Cardiac fibroblast (primary cell): ENCODE results near the gene C1orf115.

Experiments used
- DNase-seq, 2 donors: peaks; one replicate each; pipeline versions ENCODE4 v3.0.0 to v3.0.0-alpha.2; 2010; ENCODE audit warnings: low read depth in 2 of 2
- H3K4me3 ChIP-seq, 2 donors: replicated peaks in 1 of 2; 1 replicate in 1 of 2; 2 replicates in 1 of 2; pipeline ENCODE4 v1.5.1; 2011; ENCODE audit warnings: low read depth in 2 of 2, low read length in 2 of 2, mild to moderate bottlenecking in 2 of 2, moderate library complexity in 1 of 2
- TF ChIP-seq, protein P1 (sequence below): IDR thresholded peaks from one replicate; pipeline ENCODE4 v1.5.1; 2011; ENCODE audit warnings: low read depth, mild to moderate bottlenecking, low read length, inconsistent platforms

C1orf115 gene

GRCh38 chr1:220690140-220691052, at the start of gene C1orf115:
C1orf115 (plus strand) TSS chr1:220690363; CDS start chr1:220690403, 40 bp downstream.
- peak; percentile 56 to 61 for DNase-seq
- peak within 1 kb of the TSS; percentile 59 to 64 for H3K4me3 ChIP-seq
- TF ChIP-seq, protein P1, sequence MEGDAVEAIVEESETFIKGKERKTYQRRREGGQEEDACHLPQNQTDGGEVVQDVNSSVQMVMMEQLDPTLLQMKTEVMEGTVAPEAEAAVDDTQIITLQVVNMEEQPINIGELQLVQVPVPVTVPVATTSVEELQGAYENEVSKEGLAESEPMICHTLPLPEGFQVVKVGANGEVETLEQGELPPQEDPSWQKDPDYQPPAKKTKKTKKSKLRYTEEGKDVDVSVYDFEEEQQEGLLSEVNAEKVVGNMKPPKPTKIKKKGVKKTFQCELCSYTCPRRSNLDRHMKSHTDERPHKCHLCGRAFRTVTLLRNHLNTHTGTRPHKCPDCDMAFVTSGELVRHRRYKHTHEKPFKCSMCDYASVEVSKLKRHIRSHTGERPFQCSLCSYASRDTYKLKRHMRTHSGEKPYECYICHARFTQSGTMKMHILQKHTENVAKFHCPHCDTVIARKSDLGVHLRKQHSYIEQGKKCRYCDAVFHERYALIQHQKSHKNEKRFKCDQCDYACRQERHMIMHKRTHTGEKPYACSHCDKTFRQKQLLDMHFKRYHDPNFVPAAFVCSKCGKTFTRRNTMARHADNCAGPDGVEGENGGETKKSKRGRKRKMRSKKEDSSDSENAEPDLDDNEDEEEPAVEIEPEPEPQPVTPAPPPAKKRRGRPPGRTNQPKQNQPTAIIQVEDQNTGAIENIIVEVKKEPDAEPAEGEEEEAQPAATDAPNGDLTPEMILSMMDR, result peak; percentile 44

DNA sequence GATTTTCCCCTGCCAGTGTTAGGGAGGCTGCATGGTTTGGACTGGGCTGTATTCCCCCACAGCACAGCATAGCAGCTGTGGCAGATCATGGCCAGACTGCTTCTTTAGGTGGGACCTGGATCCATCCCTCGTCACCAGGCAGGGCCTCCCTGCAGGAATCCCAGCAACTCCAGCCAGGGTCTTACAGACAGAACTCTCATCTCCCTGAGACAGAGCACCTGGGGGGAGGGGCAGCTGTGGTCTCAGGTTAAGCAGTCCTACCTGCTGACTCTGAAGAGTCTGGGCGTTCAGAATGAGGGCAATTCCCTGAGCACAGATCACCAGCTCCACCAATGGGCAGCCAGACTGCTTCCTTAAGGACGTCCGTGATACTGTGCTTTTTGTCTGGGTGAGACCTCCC, 47.9 kb upstream of the C1orf115 start:
- DNase-seq, result no peak
- TF ChIP-seq, protein P1, result no peak
- no peak overlapping the region for H3K4me3 ChIP-seq

DNA sequence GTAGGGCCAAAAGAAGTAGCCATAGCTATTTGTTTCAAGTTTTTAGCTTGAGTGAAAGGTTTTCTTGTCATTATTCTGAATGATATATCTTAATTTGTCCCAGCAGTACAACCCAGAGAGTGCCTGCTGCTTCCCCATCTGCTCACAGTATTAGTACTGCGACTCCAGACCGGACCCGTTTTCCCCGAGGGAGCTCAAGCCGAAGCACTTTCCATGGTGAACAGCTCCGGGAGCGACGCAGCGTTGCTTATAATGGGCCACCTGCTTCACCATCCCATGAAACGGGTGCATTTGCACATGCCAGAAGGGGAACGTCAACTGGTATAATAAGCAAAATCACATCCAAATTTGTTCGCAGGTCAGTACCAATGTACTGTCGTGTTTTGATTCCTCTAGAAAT, 37.2 kb upstream of the C1orf115 start:
- TF ChIP-seq, protein P1, result no peak
- no peak overlapping the region for H3K4me3 ChIP-seq
- no peak for DNase-seq

DNA sequence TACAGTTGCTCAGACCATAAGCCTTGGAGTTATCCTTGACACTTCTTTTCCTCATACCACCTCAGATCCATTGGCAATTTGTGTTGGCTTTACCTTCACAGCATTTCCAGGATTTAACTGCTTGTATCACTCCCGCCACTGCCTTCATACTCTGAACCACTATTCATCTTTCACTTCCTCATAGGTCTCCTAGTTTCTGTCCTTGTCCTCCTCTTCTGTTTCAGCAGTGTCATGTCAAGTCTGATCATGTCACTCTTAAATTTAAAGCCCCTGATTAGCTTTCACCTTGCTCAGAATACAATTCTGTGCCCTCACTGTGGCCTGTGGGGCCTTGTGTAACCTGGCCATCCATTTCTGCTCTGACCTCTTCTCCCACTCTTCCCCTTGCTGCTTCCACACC, 34.7 kb upstream of the C1orf115 start:
- DNase-seq, result no peak
- TF ChIP-seq, protein P1, result no peak
- H3K4me3 ChIP-seq, result no peak overlapping the region

- no peak for DNase-seq
- no peak overlapping the region for H3K4me3 ChIP-seq
- TF ChIP-seq, protein P1, result no peak
Measured at GRCh38 chr1:220655961-220656740, 34.0 kb upstream of the C1orf115 start.

- no peak for DNase-seq
- H3K4me3 ChIP-seq, result no peak overlapping the region
Measured at GRCh38 chr1:220666349-220666748, 23.8 kb upstream of the C1orf115 start.

More at GRCh38 chr1:220666349-220666748, 23.8 kb upstream of the C1orf115 start:
- TF ChIP-seq, protein P1, result no peak
